H1 (cell line): ENCODE results near the gene CMSS1. TPM values are rescaled to one million over a fixed set of nuclear protein-coding genes. Genes with fewer than 3 reads are reported as not detected.

Experiments used
- CTCF ChIA-PET: fragments of 300-600 bp; sonication (Branson Sonifier 250); formaldehyde crosslinking; loops from one replicate; lab custom pipeline; 2021; ENCODE audit not compliant: partially characterized antibody; lab: Charles Lee
- POLR2A ChIA-PET: fragments of 300-600 bp; sonication (Branson Sonifier 250); formaldehyde crosslinking; loops from one replicate; lab custom pipeline; 2021; ENCODE audit warnings: inconsistent platforms; ENCODE audit not compliant: partially characterized antibody; lab: Charles Lee
- DNase-seq, 2 experiments: peaks; one replicate each; pipeline versions ENCODE4 v3.0.0 to v3.0.0-alpha.2; 2010 to 2022; ENCODE audit warnings: low spot score in 2 of 2, low read depth in 1 of 2, mixed read lengths in 1 of 2
- FAIRE-seq: peaks from 2 replicates; lab custom pipeline; 2011; peaks lifted over from hg19 to GRCh38; lab: Jason Lieb, UNC
- H2AFZ ChIP-seq: 2 replicates; pipeline ENCODE4 v1.8.1; 2012; ENCODE audit warnings: low read length, inconsistent platforms
- H2AK5ac ChIP-seq: 2 replicates; pipeline ENCODE4 v1.6.1; 2013; ENCODE audit warnings: low read depth, low read length
- H2BK120ac ChIP-seq: replicated peaks from 2 replicates; pipeline ENCODE3; 2013; ENCODE audit warnings: low read depth, low read length, inconsistent platforms
- H2BK12ac ChIP-seq: 2 replicates; pipeline ENCODE4 v1.6.1; 2013; ENCODE audit warnings: low read depth, low read length
- H2BK15ac ChIP-seq: 2 replicates; pipeline ENCODE4 v1.6.1; 2013; ENCODE audit warnings: low read length
- H2BK20ac ChIP-seq: 2 replicates; pipeline ENCODE4 v1.6.1; 2013; ENCODE audit warnings: low read length
- H2BK5ac ChIP-seq: 2 replicates; pipeline ENCODE4 v1.6.1; 2013; ENCODE audit warnings: low read depth, low read length
- H3K14ac ChIP-seq: 2 replicates; pipeline ENCODE4 v1.6.1; 2013; ENCODE audit warnings: inconsistent platforms; ENCODE audit not compliant: insufficient read length
- H3K18ac ChIP-seq: 2 replicates; pipeline ENCODE4 v1.6.1; 2013; ENCODE audit warnings: low read length; ENCODE audit errors: extremely low read depth
- H3K23ac ChIP-seq: 2 replicates; pipeline ENCODE4 v1.6.1; 2013; ENCODE audit warnings: inconsistent platforms; ENCODE audit not compliant: insufficient read length
- H3K23me2 ChIP-seq: 2 replicates; pipeline ENCODE4 v1.6.1; 2013; ENCODE audit warnings: low read depth, low read length
- H3K27ac ChIP-seq: 2 replicates; pipeline ENCODE4 v1.6.1; 2011; ENCODE audit warnings: low read depth, low read length, inconsistent platforms
- H3K27me3 ChIP-seq, 4 experiments: replicated peaks in 1 of 4; 1 replicate in 1 of 4; 2 replicates in 3 of 4; pipeline versions ENCODE4 v1.6.1 to v1.8.1; 2011 to 2013; ENCODE audit warnings: low read length in 3 of 4, mild to moderate bottlenecking in 3 of 4, inconsistent platforms in 2 of 4, mixed read lengths in 2 of 4, moderate library complexity in 1 of 4; ENCODE audit not compliant: control insufficient read depth in 3 of 4, insufficient read depth in 3 of 4; ENCODE audit errors: extremely low read depth in 1 of 4
- H3K36me3 ChIP-seq, 4 experiments: 2 replicates each; pipeline versions ENCODE4 v1.6.1 to v1.8.1; 2011 to 2013; ENCODE audit warnings: mild to moderate bottlenecking in 4 of 4, low read length in 3 of 4, moderate library complexity in 2 of 4, control low read depth in 1 of 4, inconsistent platforms in 1 of 4; ENCODE audit not compliant: insufficient read depth in 4 of 4, control insufficient read depth in 2 of 4
- H3K4ac ChIP-seq: replicated peaks from 2 replicates; pipeline ENCODE3; 2013; ENCODE audit warnings: low read length, low read depth, mixed read lengths, inconsistent platforms; ENCODE audit not compliant: insufficient read length
- H3K4me1 ChIP-seq, 4 experiments: replicated peaks in 1 of 4; 1 replicate in 1 of 4; 2 replicates in 3 of 4; pipeline versions ENCODE4 v1.6.1 to v1.8.1; 2011 to 2013; ENCODE audit warnings: low read length in 3 of 4, inconsistent platforms in 2 of 4, mixed read lengths in 1 of 4; ENCODE audit not compliant: insufficient read depth in 4 of 4, control insufficient read depth in 3 of 4
- H3K4me2 ChIP-seq, 2 experiments: 2 replicates each; pipeline versions ENCODE4 v1.6.1 to v1.8.1; 2011 to 2013; ENCODE audit warnings: low read depth in 2 of 2, low read length in 2 of 2, control low read depth in 1 of 2, inconsistent platforms in 1 of 2, mild to moderate bottlenecking in 1 of 2; ENCODE audit not compliant: insufficient read depth in 1 of 2
- H3K4me3 ChIP-seq, 4 experiments: fragments of 200-600, 300-600 bp in 1 of 4; sonication (generic), shearing (Covaris generic), sonication (Bioruptor Twin) in 1 of 4; 2 replicates each; pipeline versions ENCODE4 v1.5.1 to v1.8.1; 2011 to 2016; ENCODE audit warnings: low read length in 4 of 4, low read depth in 3 of 4, control low read depth in 2 of 4, inconsistent platforms in 2 of 4, mild to moderate bottlenecking in 2 of 4, mixed read lengths in 1 of 4, moderate library complexity in 1 of 4; ENCODE audit not compliant: insufficient read depth in 2 of 4; ENCODE audit errors: extremely low read depth in 1 of 4
- H3K56ac ChIP-seq: replicated peaks from 2 replicates; pipeline ENCODE3; 2013; ENCODE audit warnings: low read depth, mild to moderate bottlenecking, mixed read lengths, low read length, inconsistent platforms; ENCODE audit not compliant: insufficient read length
- H3K79me1 ChIP-seq: 2 replicates; pipeline ENCODE4 v1.6.1; 2013; ENCODE audit warnings: low read depth, low read length, control low read depth
- H3K79me2 ChIP-seq, 2 experiments: 2 replicates each; pipeline versions ENCODE4 v1.6.1 to v1.8.1; 2012 to 2013; ENCODE audit warnings: low read length in 2 of 2, mild to moderate bottlenecking in 2 of 2, inconsistent platforms in 1 of 2; ENCODE audit not compliant: insufficient read depth in 2 of 2, control insufficient read depth in 1 of 2
- H3K9ac ChIP-seq, 4 experiments: replicated peaks in 1 of 4; 1 replicate in 1 of 4; 2 replicates in 3 of 4; pipeline versions ENCODE4 v1.6.1 to v1.8.1; 2011 to 2013; ENCODE audit warnings: low read depth in 3 of 4, low read length in 3 of 4, control low read depth in 2 of 4, mild to moderate bottlenecking in 2 of 4, moderate library complexity in 2 of 4, inconsistent platforms in 1 of 4; ENCODE audit errors: extremely low read depth in 1 of 4
- H3K9me3 ChIP-seq, 2 experiments: 2 replicates each; pipeline versions ENCODE4 v1.6.1 to v1.8.1; 2012 to 2013; ENCODE audit warnings: mild to moderate bottlenecking in 2 of 2, moderate library complexity in 2 of 2, control low read depth in 1 of 2, inconsistent platforms in 1 of 2, low read depth in 1 of 2, low read length in 1 of 2, mixed read lengths in 1 of 2; ENCODE audit not compliant: insufficient read depth in 2 of 2
- H4K20me1 ChIP-seq, 2 experiments: replicated peaks in 1 of 2; 2 replicates each; pipeline versions ENCODE3 to v1.8.1; 2011 to 2013; ENCODE audit warnings: inconsistent platforms in 2 of 2, low read length in 2 of 2, mild to moderate bottlenecking in 1 of 2; ENCODE audit not compliant: insufficient read depth in 2 of 2, control insufficient read depth in 1 of 2
- H4K5ac ChIP-seq: 2 replicates; pipeline ENCODE4 v1.6.1; 2013; ENCODE audit warnings: low read length, low read depth, mixed read lengths, inconsistent platforms; ENCODE audit not compliant: insufficient read length
- H4K8ac ChIP-seq: 2 replicates; pipeline ENCODE4 v1.8.0; 2013; ENCODE audit warnings: mild to moderate bottlenecking, moderate library complexity, low read length, inconsistent platforms; ENCODE audit not compliant: insufficient read depth; ENCODE audit errors: extremely low read depth
- H4K91ac ChIP-seq: replicated peaks from 2 replicates; pipeline ENCODE3; 2013; ENCODE audit warnings: low read length, mixed read lengths, inconsistent platforms; ENCODE audit not compliant: insufficient read length
- WGBS, 2 experiments: shearing (Covaris generic) in 1 of 2; methylation state at CpG; one replicate each; pipeline versions ENCODE4 v1.1.6 to v1.1.7; 2013 to 2015; ENCODE audit warnings: low lambda C conversion rate in 2 of 2, mixed read lengths in 2 of 2, inconsistent platforms in 1 of 2, low coverage in 1 of 2, missing lambda C conversion rate in 1 of 2; ENCODE audit not compliant: insufficient replicate concordance in 2 of 2, insufficient coverage in 1 of 2, insufficient read length in 1 of 2; ENCODE audit errors: extremely low coverage in 1 of 2, missing lambda C conversion rate in 1 of 2; 5-methylcytosine and 5-hydroxymethylcytosine counted together
- polyA plus RNA-seq, 7 experiments: library from polyadenylated mRNA; depleted of rRNA in 3 of 7; stranded (reverse) in 5 of 7; unstranded in 2 of 7; fragments of >200 nt in 5 of 7; fragments of 200-250 nt in 2 of 7; gene quantifications; 1 replicate in 5 of 7; 2 replicates in 1 of 7; 4 replicates in 1 of 7; pipeline versions ENCODE4 v1.2.1 to v1.2.3, GENCODE V29; 2011 to 2013; ENCODE audit warnings: missing spikeins in 2 of 7, mixed read lengths in 2 of 7
- total RNA-seq: library from RNA; stranded (reverse); fragmentation: NEBNext Ultra II Directional; extraction: Animal tissue kit (Norgen Biotek cat#: 25700); gene quantifications from 2 replicates; pipeline ENCODE4 v1.2.1, GENCODE V29; 2021

CMSS1 gene
- total and polyA plus RNA-seq, 2 of the 8 experiments (the other 6 are each of a cell fraction or from before 2014, with no cell fraction given): 15.2 to 75.1 TPM

DNA sequence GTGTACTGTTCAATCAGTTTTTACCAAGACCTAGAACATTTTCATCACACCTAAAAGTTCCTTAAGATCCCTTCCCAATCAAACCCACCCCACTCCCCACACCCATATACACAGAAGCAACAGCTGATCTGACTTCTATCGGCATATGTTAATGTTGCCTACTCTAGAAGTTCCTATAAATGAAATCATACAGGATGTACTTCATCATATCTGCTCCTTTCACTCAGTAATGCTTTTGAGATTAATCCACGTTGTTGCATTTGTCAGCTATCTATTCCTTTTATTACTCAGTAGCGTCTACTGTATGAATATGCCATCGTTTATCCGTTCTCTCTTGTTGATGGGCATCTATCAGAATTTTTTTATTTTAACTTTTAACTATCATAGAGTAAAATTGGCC is 310.9 kb downstream of the CMSS1 start:
- CTCF ChIA-PET: no interaction called here
- no peak overlapping the region for H4K5ac ChIP-seq
- H2BK5ac ChIP-seq: no peak overlapping the region
- 88% methylated on average over 5 of the region's 5 CpGs; no CpG with 5 or more reads in 1 of the 2 experiments for WGBS, 2 experiments
- no peak overlapping the region for H4K8ac ChIP-seq
- H3K23me2 ChIP-seq: no peaks in the 10 kb centered on the region
- no peaks in the 10 kb centered on the region for H3K4me1 ChIP-seq
- no peak overlapping the region for H3K4me3 ChIP-seq
- POLR2A ChIA-PET: interaction anchor here (1.4 kb wide), 1 partner anchor 14 kb away, joined by 3 read pairs; the partner anchor contains the start of gene FILIP1L
- H2BK20ac ChIP-seq: no peak overlapping the region
- no peak overlapping the region for H3K18ac ChIP-seq
- DNase-seq (no peak), FAIRE-seq (no peak)
- no peak overlapping the region for H2AFZ ChIP-seq
- no peaks in the 10 kb centered on the region for H3K27me3 ChIP-seq
- no peak overlapping the region for H3K9ac ChIP-seq
- H3K4ac ChIP-seq: no peak overlapping the region
- no peak overlapping the region for H3K14ac ChIP-seq
- H4K20me1 ChIP-seq: no peaks in the 10 kb centered on the region
- no peak overlapping the region for H3K56ac ChIP-seq
- H3K9me3 ChIP-seq: no peaks in the 10 kb centered on the region
- H3K79me1 ChIP-seq: no peaks in the 10 kb centered on the region
- H2BK15ac ChIP-seq: no peak overlapping the region
- H3K79me2 ChIP-seq: no peaks in the 10 kb centered on the region
- H3K27ac ChIP-seq: no peak overlapping the region
- H3K36me3 ChIP-seq: no peaks in the 10 kb centered on the region
- no peak overlapping the region for H2BK120ac ChIP-seq
- no peak overlapping the region for H2BK12ac ChIP-seq
- H3K4me2 ChIP-seq: no peak overlapping the region
- no peak overlapping the region for H3K23ac ChIP-seq
- H2AK5ac ChIP-seq: no peak overlapping the region
- H4K91ac ChIP-seq: no peak overlapping the region
